Measurements from ENCODE around the gene KLK5.

Gene KLK5

DNA sequence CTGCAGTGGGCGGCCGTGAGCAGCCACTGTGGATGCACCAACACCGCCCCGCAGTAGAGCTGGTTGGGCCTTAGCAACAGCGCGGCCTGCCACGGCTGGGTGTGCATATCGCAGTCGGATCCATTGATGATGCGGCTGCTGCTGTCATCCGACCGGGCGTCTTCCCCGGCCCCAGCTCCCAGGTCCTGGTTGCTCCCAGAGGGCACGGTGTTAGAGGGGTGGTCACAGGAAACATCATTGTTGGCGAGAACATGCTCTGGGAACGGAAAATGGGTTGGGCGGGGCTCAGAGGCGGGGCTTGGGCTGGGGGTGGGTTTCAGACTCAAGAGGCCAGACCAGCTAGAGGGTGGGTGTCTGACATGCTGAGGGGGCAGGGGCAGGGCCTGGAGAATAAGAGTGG is 3.0 kb downstream of the KLK5 start:
- Histone ChIP-seq H3K9ac (no peak overlapping the region), H3K4me3 (ENCODE audit: low read depth, low read length) (no peak overlapping the region), H3K36me3 (ENCODE audit: control insufficient read depth, insufficient read depth, low read length) (no peaks in the 10 kb centered on the region), H2AFZ (no peak overlapping the region), H3K27me3 (ENCODE audit: control insufficient read depth, insufficient read depth, low read length) (no peaks in the 10 kb centered on the region), H3K27ac (no peak overlapping the region), H3K4me1 (no peaks in the 10 kb centered on the region), H3K9me3 (ENCODE audit: control insufficient read depth, low read length) (no peaks in the 10 kb centered on the region), H3K79me2 (no peaks in the 10 kb centered on the region), H3K4me2 (ENCODE audit: low read length) (no peak overlapping the region)
- TF ChIP-seq CTCF (IDR thresholded peaks at IDR 0.05): no peak

DNA sequence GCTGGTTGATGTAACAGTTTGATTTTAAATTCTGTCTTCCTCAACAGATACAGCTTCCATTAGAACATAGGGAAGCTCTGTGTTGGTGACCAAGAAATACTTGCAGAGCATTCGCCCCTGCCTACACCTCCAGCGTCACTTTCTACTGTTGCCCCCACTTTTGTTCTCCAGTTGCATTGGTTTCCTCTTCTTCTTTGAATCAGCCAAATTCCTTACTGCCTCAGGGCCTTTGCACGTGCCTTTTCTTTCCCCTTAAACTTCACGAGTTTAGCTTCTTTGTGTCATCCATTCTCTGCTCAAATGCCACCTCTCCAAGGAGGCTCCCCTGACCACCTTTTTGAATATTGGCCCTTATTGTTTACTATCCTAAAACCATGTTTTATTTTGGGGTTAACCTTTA is 5.7 kb downstream of the KLK5 start:
- Histone ChIP-seq H2AFZ (no peak overlapping the region), H3K27me3 (ENCODE audit: control insufficient read depth, insufficient read depth, low read length) (no peaks in the 10 kb centered on the region), H3K4me3 (ENCODE audit: low read depth, low read length) (no peak overlapping the region), H3K27ac (no peak overlapping the region), H3K9ac (no peak overlapping the region), H3K79me2 (no peaks in the 10 kb centered on the region), H3K36me3 (ENCODE audit: control insufficient read depth, insufficient read depth, low read length) (no peaks in the 10 kb centered on the region), H3K4me2 (ENCODE audit: low read length) (no peak overlapping the region), H3K4me1 (no peaks in the 10 kb centered on the region), H3K9me3 (ENCODE audit: control insufficient read depth, low read length) (no peaks in the 10 kb centered on the region)
- no peak for TF ChIP-seq CTCF (IDR thresholded peaks at IDR 0.05)

DNA sequence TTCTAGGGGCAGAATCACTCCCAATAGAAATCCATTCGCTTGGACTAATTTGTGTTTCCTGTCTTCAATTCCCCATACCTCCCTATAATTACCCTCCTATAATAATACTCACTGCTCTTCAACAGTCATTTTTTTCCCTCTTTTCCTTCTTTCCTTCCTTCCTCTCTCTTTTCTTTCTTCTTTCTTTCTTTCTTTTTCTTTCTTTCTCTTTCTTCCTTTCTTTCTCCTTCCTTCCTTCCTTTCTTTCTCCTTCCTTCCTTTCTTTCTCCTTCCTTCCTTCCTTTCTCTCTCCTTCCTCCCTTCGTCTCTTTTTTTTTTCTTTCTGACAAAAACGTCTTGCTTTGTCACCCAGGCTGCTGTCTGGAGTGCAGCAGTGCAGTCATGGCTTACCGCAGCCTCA is 8.0 kb downstream of the KLK5 start:
- H3K9me3 ChIP-seq (ENCODE audit: control insufficient read depth, low read length): no peaks in the 10 kb centered on the region
- no peak overlapping the region for H3K4me2 ChIP-seq (ENCODE audit: low read length)
- no peak overlapping the region for H3K27ac ChIP-seq
- no peaks in the 10 kb centered on the region for H3K27me3 ChIP-seq (ENCODE audit: control insufficient read depth, insufficient read depth, low read length)
- no peak overlapping the region for H2AFZ ChIP-seq
- no peak for TF ChIP-seq CTCF (IDR thresholded peaks at IDR 0.05)
- H3K4me3 ChIP-seq (ENCODE audit: low read depth, low read length): no peak overlapping the region
- H3K9ac ChIP-seq: no peak overlapping the region
- H3K36me3 ChIP-seq (ENCODE audit: control insufficient read depth, insufficient read depth, low read length): no peaks in the 10 kb centered on the region
- H3K4me1 ChIP-seq: no peaks in the 10 kb centered on the region
- no peaks in the 10 kb centered on the region for H3K79me2 ChIP-seq

DNA sequence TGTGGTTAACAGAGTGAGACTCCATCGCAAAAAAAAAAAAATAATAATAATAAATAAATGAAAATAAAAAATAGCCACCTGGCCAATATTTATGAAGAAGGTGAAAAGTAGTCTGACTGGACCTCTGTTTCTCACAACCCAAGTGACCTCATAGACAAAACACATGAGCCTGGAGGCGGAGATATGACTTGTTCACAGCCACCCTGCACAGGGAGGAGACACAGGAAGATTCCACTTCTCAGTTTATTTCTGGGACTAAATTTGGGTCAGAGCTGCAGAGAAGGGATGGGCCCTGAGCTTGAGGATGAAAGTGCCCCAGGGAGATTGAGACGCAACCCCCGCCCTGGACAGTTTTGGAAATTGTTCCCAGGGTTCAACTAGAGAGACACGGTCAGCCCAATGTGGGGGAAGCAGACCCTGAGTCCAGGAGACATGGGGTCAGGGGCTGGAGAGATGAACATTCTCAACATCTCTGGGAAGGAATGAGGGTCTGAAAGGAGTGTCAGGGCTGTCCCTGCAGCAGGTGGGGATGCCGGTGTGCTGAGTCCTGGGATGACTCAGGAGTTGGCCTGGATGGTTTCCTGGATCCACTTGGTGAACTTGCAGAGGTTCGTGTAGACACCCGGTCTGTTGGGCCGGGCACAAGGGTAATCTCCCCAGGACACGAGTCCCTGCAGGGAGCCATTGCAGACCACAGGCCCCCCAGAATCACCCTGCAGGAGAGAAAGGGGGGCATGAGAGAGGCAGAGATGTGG is 9.6 kb downstream of the KLK5 start:
- no peaks in the 10 kb centered on the region for H3K4me1 ChIP-seq
- no peaks in the 10 kb centered on the region for H3K36me3 ChIP-seq (ENCODE audit: control insufficient read depth, insufficient read depth, low read length)
- no peaks in the 10 kb centered on the region for H3K79me2 ChIP-seq
- H3K9me3 ChIP-seq (ENCODE audit: control insufficient read depth, low read length): no peaks in the 10 kb centered on the region
- no peak overlapping the region for H3K9ac ChIP-seq
- H2AFZ ChIP-seq: no peak overlapping the region
- H3K27ac ChIP-seq: no peak overlapping the region
- H3K27me3 ChIP-seq (ENCODE audit: control insufficient read depth, insufficient read depth, low read length): no peaks in the 10 kb centered on the region
- H3K4me3 ChIP-seq (ENCODE audit: low read depth, low read length): no peak overlapping the region
- H3K4me2 ChIP-seq (ENCODE audit: low read length): no peak overlapping the region
- TF ChIP-seq CTCF (IDR thresholded peaks at IDR 0.05): no peak

DNA sequence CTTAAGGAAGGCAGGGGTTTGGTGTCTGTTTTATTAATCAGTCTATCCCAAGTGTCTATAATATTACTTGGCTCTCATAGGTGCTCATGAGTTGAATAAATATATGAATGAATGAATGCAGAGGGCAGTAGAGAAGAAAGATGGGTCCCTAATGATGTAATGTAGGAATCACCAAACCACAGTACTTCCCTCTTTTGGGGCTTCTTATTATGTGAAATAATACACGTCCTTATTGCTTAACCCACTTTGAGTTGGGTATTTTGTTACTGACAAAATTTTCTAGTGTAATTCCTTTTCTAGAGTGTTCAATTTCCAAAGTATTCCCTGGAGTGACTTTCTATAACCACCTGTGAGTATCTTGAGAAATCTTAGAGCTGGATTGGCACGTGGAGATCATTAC is 13.2 kb downstream of the KLK5 start:
- Histone ChIP-seq H2AFZ (no peak overlapping the region), H3K27me3 (ENCODE audit: control insufficient read depth, insufficient read depth, low read length) (no peaks in the 10 kb centered on the region), H3K4me2 (ENCODE audit: low read length) (no peak overlapping the region), H3K4me1 (no peaks in the 10 kb centered on the region), H3K4me3 (ENCODE audit: low read depth, low read length) (no peak overlapping the region), H3K36me3 (ENCODE audit: control insufficient read depth, insufficient read depth, low read length) (no peaks in the 10 kb centered on the region), H3K9ac (no peak overlapping the region), H3K79me2 (no peaks in the 10 kb centered on the region), H3K27ac (no peak overlapping the region), H3K9me3 (ENCODE audit: control insufficient read depth, low read length) (no peaks in the 10 kb centered on the region)
- TF ChIP-seq CTCF (IDR thresholded peaks at IDR 0.05): no peak
